HG03460 (cell line): Measurements from ENCODE around the gene PLEKHA7.
"Not testable (repeated sequence)": the region's sequence is repeated elsewhere in the genome, so short reads cannot be mapped to it uniquely, and the experiment has no call there.

Experiments
- ATAC-seq: cut with Tn5 transposase; IDR thresholded peaks from one replicate; pipeline ENCODE4 v1.9.1; 2021; ENCODE audit not compliant: unreplicated experiment

Gene PLEKHA7

DNA sequence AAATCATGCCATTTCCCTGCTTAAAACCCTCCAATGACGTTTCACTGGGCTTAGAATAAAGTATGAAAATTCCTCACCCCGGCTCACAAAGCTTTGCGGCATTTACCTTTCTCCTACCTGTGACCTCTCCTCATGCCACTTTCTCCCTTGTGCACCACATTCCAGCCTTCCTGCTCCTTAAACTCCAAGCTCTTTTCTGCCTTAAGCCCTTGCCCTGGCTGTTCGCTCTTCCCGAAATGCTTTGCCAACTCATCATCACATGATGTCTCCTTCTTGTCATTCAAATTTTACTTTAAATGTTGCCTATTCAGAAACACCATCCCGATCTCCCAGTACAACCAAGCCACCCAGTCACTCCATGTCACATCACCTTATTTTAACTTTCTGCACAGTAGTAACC, 2.0 kb downstream of the PLEKHA7 start:
- no peak for ATAC-seq

DNA sequence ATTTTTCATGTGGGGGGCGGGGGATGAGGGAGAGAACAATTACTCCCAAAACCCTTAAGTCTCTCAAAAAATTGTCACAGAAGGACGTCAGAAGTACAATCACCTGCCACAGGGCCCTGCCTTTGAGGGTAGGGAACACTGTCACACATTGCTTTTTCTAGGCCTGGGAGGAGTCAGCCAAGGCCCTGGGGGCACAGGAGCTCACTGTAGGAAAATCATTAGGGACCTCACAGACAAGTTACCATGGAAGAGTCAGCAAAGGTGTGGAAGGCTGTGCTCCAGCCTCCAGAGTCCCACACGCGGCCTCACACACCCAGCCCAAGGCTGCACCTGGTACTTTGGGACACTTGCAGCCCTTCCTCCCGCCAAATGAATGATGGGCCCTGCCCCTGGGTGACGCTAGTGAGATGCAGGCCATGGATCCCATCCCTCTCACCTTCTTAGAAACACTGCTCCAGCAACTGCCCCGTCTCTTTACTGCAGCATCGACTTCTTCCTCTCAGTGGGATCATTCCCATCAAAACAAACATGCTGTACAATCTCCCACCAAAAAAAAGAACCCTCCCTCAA, 3.3 kb downstream of the PLEKHA7 start:
- no peak for ATAC-seq

DNA sequence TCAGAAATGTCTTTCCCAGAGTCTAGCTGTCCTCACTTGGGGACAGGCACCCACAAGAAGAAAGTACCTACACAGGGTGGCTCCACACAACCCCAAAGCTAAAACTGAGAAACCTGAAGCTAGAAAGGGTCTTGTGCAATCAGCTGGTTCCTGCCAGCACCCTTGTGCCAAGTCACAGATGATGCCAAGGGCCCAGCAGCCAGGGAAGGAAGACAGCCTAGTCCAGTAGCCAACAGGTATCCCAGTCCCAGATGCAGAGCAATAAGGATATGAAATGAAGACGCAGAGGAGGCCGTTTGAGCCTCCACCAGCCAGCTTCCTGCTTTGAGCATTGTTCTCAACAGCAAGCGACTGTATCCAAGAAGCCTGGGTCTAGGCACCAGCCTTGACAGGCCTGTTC, 6.1 kb downstream of the PLEKHA7 start:
- no peak for ATAC-seq

DNA sequence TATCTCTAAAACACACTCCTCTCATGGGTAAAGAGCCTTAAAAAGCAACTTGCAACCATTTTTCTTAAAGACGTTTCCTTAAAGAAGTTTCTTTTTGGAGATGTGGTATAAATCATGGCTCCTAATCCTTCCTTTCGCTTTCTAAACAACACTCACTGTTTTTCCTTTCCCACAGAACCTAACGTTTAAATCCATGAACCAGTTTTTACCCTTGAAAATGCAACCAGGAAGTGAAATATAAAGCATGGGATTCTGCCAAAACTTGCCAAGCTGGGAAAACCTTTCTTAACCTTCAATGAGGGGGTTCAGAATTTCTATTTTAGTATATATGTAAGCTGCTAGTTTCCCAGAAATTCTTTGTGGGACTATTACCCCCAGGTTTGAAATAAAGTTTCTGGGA, 8.6 kb downstream of the PLEKHA7 start:
- no peak for ATAC-seq

DNA sequence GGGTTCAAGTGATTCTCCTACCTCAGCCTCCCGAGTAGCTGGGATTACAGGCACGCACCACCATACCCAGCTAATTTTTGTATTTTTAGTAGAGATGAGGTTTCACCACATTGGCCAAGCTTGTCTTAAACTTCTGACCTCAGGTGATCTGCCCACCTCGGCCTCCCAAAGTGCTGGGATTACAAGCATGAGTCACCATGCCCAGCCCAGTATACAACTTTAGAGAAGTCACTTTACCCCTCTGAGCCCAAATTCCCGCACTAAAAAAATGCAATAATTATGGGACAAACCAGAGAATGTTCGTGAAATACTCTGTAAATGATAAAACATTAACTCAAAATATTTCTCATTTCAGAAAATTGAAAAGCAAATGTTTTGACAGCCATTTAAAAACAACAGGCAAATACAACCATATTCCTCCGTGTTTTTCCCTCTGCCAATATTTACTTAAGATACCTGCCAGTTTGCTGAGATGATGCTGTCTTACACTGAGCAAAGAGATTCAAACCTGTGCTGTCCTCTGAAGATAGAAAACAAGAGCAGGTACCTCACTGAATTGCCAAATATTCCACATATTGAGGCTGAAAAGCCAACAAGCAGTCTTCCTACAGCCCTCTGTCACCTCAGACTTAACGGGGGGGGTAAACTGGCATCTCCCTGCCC, 9.6 kb downstream of the PLEKHA7 start:
- no peak for ATAC-seq

DNA sequence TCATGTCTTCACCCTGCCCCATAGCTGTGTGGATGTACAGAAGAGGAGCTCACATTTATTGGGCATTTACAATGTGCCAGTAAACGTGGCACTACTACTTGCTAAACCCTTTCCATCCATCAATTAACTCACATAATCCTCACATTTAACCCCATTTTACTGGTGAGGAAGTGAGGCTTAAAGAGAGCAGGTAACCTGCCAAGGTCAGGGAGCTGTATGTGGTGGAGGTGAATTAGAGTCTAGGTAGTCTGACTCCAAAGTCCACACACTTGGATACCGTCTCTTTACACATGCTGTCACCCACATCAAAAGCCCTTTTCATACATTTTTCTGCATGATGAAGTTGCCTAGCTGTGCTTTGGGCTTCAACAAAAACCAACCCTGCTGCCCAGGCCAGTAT, 10.8 kb downstream of the PLEKHA7 start:
- no peak for ATAC-seq

DNA sequence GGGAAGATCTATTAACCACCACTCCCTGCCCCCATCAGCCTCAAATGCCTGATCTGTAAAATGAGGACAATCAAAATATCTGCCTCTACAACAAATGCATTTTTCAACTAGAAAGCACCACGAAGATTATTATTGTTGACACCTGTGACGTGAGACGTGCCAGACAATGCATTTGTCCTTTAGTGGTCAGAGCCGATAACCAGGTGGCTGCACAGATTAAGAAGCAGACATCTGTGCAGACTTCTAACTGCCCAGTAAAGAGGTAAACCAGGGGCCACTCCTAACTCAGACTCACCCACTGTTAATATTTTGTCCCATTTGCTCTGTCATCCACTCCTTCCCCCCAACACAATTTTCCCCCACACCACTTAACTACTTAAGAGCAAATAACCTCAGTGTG, 11.7 kb downstream of the PLEKHA7 start:
- ATAC-seq = no peak

DNA sequence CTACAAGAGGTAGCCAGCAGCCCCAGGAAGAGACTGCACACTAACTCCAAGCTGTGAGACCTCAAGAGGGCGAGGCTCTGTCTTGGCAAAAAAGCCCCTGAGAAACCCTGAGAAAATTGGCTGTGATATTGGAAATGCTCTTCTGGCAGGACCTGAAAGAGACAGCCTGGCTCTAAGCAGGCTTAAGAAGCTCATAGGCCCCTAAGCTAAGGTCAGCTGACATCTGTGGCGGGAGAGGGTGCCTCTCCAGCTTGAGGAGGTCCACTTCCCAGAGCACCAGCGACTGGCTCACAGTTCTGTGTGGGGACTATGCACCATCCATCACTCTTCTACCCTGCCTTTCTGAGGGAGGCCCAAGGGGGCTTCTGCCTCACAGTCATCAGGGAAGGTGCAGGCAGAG, 12.4 kb downstream of the PLEKHA7 start:
- no peak for ATAC-seq

DNA sequence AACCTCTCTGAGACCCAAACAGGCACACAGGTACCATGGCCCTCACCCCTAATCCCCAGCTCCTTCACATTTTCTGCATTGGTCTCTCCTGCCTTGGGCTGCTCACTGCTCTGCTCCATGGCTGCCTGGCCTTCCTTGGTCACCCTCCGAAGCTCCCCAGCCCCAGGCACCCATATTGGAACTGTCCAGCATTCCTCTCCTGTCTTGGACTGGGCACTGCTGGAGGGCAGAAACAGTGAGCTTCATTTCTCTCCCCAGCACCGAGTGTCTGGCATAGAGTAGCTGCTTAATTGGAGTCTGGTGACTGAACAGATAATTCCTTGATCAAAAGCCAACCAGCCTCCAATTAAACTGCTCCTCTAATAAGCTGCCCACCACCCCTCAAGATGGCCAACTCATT, 13.2 kb downstream of the PLEKHA7 start:
- no peak for ATAC-seq

DNA sequence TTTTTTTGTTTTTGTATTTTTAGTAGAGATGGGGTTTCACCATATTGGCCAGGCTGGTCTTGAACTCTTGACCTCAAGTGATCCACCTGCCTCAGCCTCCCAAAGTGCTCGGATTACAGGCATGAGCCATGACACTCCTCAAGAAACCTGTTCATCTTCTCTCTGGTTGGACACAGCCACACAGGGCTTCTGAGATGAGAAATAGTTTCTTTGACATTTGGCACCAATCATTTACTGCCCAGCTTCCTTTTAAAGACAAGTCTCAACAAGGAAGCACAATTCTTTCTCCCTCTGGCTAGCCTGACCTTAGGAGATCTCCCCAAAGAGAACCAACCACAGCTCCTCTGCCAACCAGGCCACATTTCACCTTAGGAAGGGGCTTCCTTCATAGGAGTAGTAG, 14.0 kb downstream of the PLEKHA7 start:
- not testable (repeated sequence) for ATAC-seq

DNA sequence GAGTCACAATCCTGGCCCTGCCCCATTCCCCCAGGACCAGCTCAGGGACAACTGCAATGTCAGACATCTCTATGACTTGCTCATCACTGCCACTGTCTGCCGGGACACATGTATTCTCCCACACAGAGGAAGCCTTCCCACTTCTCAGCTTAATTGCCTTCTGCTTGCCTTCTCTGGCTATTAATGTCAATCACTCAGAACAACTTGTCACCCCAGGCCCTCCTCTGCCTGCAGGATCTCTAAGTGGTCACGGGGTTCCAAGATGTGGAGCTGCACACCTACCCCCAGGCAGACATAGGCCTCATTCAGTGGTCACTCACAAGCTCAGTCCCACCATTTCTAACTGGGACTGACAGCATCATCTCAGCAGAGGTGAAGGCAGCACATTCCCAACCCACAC, 15.1 kb downstream of the PLEKHA7 start:
- no peak for ATAC-seq

DNA sequence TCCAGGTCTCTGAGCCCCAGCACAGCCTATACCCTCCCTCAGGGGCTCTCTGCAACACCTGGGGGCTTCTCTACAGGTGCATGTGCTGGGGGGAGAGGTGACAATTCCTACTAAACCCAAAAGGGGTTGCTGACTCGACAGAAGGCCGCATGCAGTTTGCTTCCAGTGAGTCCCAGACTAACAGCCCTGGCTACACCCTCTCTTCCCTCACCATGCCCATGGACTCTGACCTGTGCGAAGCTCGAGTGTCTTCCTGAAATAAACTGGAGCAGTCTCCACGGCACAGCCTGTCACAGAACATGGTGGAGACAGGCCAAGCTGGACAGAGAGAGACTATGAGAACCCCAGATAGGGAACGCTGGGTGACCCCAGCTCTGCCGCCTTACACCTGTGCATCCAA, 16.6 kb downstream of the PLEKHA7 start:
- ATAC-seq = no peak

DNA sequence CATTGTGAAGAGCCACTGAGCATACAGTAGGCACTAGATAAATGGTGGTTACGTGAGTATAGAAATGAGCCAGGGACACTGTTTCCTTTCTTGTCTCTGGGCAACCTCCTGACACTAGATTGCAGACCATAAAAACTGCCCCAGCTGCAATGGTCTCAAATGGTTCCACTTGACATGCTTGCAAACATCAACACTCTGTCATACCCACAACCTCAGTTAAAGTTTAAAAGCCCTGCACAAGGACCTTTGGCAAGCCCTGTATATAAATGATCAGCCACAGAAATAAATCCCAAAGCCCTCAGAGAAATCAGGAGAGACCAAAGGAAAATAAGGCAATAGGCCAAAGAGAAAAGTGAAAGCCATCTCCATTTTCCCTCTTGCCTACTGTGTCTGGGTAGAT, 20.7 kb downstream of the PLEKHA7 start:
- no peak for ATAC-seq

DNA sequence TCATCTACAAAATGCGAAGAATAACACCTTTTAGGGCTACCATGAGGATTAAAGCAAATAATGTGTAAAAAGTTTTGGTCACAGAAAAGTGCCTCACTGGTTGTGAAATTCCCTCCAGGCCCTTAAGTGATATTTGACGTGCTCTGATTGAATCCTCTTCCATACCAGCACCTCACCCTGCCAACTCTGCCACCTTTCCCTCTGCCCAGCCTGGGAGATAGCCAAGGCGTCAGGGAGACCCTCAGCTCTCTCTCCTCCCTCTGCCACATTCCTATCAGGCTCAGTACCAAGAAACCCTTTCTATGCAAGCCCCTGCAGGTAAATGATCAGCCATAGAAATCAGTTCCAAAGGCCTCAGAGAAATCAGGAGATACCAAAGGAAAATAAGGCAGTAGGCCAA, 21.4 kb downstream of the PLEKHA7 start:
- no peak for ATAC-seq

DNA sequence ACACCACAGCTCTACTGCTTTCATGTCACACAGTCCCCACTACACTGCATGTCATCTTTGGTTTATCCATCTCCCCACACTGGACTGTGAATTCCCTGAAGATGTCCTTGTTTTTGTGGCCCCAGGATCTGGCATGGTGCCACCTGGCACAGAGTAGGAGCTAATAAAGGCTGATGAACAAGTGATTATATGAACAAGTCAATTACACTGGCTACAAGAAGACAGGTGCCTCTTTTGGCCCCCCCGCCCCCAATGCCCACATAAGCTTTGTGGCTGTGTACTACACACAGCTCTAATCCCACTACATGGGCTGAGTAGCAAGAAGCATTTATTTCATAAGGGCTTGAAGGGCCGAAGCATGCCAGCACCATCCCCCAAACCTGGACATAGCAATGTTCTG, 24.7 kb downstream of the PLEKHA7 start:
- no peak for ATAC-seq

DNA sequence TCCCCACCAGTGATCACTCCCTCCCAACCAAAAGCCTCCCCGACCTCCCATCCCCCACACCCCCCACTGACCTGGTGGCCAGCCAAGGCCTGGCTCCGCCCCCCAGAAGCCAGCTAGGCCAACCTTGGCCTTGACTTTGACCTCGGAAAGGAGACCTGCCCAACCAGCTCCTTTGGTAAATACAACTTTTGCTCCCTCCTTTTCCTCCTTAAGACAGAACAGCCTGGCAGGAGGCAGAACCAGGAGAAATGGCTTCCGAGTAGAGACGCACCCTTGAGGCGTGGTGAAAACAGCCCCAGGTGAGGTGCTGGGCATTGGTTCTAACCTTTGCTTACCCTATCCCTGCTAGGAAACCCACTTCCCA, 27.0 kb downstream of the PLEKHA7 start:
- no peak for ATAC-seq

DNA sequence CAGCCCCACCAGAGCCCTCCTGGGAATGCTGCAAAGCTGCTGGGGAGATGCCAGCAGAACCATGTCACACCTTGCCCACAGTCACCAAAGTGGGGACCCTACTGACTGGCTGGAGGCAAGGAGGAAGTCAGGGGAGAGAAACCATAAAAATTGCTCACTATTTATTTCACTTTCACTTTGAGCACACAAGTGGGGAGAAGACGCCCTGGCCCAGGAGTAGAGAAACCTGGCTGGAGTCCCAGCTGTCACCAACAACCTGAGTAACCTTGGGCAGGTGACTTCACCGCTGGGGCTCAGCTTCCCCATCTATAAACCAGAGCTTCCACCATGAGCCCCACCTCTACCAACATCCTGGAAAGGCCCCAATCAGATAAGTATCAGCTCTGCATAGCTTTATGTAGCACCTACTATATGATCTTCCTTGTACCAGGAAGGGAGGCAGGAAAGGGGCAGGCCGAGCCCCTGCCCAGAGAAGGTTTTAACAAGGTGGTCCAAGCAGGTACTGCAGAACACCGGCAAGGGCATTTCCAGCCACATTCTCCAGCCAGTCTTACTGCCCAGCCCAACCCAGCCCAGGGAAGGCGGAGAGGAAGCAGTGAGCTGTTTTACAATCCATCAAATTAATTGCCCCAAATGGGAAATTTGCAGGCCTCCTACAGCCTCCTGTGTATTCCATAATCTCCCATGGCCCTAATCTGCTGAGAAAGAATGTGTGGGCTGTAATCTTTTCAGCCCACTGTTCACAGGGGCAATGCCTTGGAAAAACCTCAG, 27.6 kb downstream of the PLEKHA7 start:
- peak; percentile 98 for ATAC-seq

DNA sequence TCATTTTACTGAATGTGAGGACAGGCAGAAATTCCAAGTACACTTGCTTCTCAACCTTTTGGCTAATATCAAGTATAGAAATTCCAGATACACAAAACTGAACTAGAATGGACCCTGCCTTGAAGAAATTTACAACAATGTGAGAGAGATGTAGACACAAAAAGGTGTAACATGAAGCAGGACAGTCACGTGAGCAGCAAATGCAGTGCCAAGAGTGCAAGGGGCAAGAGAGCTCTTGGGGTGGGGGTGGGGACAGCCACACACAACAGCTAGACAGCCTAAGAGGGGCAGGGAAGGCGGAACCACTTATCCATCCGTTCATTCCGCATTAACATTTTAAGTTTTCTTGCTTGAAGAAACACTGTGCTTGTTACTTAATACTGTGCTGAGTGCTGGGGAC, 28.9 kb downstream of the PLEKHA7 start:
- ATAC-seq = no peak

DNA sequence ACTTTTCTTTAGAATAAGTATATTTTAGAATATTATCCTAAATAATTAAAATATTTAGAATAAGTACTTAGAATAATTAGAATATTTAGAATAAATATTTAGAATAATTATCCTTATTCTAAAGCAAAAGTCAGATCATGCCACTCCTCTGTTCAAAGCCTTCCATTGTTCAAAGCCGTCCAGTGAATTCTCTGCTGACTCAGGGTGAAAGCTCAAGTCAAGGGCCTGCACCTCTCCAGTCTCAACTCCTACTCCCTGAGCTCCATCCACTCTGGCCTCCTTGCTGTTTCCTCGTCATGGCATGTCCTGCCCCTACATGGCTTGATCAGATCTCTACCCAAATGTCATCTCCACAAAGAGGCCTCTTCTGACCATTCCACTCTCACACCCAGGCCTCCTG, 30.0 kb downstream of the PLEKHA7 start:
- no peak for ATAC-seq

DNA sequence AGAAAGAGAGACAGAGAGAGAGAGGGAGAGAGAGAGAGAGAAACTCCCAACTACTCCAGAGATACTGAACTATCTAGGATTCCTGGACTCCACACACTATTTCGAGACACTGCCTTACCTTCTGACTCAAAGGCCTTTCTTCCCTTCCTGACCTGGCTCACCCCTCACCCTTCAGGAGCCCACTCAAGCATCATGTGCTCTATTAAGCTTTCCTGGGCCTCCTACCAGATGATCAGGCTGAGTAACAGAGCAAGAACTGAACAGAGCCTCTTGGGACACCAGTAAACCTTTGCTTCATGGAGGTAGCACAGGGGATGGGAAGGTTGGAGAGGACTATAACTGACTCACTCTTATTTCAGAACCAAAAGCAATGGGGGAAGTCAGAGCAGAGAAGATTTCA, 31.4 kb downstream of the PLEKHA7 start:
- no peak for ATAC-seq

DNA sequence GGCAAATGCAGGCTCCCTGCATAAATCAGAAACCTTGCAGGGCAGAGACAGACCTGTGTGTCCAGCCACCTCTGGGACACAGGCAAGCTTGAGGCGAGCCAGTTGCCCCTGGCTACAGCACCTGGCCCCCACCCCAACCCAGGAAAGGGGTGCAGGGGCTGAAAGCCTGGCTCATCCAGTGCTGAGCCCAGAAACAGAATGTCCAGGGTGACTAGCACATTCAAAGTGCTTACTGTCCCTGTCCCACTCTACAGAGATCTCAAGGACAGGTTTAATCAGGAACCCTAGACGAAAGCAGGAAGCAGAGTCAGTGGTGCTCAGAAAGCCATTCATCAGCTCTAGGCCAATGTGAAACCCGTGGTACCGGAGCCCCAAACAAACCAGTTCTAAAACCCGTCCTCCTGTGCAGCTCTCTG, 31.9 kb downstream of the PLEKHA7 start:
- ATAC-seq = no peak

DNA sequence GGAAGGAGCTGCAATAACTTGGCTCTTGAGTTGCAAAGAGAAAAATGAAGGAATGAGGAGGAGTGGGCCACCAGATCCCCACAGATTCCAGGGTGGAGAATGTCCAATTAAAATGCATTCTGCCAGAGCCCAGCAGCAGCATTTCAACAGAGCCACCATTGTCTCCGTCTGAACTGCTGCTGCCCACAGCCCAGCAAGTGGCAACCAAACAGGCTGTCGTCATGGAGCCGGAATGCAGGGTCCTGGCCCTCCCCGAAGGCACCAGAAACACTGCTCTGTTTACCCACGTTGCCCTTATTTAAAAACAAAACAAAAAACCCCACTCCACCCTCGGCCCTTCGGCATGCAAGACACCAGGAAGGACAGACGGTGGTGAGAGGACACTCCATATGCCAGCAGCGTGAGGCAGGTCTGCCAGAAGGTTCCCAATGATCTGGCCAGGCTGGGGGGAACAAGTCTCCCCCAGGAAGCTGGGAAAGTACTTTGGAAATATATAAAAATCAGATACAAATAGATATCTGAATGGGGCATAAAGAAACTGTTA, 32.5 kb downstream of the PLEKHA7 start:
- no peak for ATAC-seq
